Measurements from ENCODE around the gene FKBP2. TPM values are rescaled to one million over a fixed set of nuclear protein-coding genes. Genes with fewer than 3 reads are reported as not detected.

FKBP2 gene
- total and polyA plus RNA-seq, 4 donors = 60.8 to 241 (median 124) TPM

DNA sequence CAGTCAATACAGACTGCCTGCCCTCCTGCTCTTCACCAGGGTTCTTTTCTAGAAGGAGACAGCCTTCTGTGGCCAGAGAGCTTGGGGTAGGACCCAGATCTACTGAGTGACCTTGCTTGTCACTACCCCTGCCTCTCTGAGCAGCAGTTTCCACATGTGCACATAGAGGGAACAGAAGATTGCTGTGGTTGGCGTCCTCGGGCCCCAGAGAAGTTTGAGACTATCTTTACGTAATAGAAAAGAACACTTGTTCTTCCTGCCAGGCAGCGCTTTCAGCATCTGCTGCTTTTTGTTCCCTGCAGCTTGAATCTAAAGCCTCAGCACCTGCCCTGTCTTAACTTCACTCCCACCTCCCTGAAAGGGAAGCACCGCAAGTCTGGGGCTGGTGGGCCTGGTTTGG is 1.9 kb upstream of the FKBP2 start:
- H3K27ac ChIP-seq (ENCODE audit: low read depth in 1 of 2, low read length in 2 of 2) = peak overlapping the region in 1 of 2 donors; percentile 37
- peaks cover 0 to 5% (median 4%) of the 10 kb centered on the region in 4 donors for H3K36me3 ChIP-seq (ENCODE audit: control insufficient read depth in 4 of 4, insufficient read depth in 3 of 4, low read depth in 1 of 4, low read length in 3 of 4)
- H3K9me3 ChIP-seq (ENCODE audit: control insufficient read depth in 4 of 4, low read length in 3 of 4) = no peaks in the 10 kb centered on the region
- TF ChIP-seq FOXA1 (IDR thresholded peaks at IDR 0.05) = no peak
- TF ChIP-seq, protein P1, sequence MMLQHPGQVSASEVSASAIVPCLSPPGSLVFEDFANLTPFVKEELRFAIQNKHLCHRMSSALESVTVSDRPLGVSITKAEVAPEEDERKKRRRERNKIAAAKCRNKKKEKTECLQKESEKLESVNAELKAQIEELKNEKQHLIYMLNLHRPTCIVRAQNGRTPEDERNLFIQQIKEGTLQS (IDR thresholded peaks at IDR 0.05) = no peak
- no peak for TF ChIP-seq RAD21 (IDR thresholded peaks at IDR 0.05)
- no peak for TF ChIP-seq HNF4A (conservative IDR thresholded peaks at IDR 0.05)
- no peak for TF ChIP-seq NR2F2 (IDR thresholded peaks at IDR 0.05)
- TF ChIP-seq EGR1 (IDR thresholded peaks at IDR 0.05; ENCODE audit: low read depth in 2 of 2) = no peak
- no peak for DNase-seq (ENCODE audit: low spot score)
- peaks cover 27 to 59% (median 40%) of the 10 kb centered on the region in 4 donors for H3K4me1 ChIP-seq (ENCODE audit: control insufficient read depth in 4 of 4, insufficient read depth in 4 of 4, low read length in 3 of 4)
- no peak overlapping the region for H3K9ac ChIP-seq (ENCODE audit: low read depth in 1 of 2, low read length in 2 of 2)
- no peaks in the 10 kb centered on the region for H3K27me3 ChIP-seq (ENCODE audit: control insufficient read depth in 4 of 4, insufficient read depth in 4 of 4, low read length in 3 of 4)
- no peak overlapping the region for H3K4me3 ChIP-seq (ENCODE audit: low read depth in 1 of 3, low read length in 3 of 3)
- 84% methylated on average over 5 of the region's 5 CpGs for WGBS

DNA sequence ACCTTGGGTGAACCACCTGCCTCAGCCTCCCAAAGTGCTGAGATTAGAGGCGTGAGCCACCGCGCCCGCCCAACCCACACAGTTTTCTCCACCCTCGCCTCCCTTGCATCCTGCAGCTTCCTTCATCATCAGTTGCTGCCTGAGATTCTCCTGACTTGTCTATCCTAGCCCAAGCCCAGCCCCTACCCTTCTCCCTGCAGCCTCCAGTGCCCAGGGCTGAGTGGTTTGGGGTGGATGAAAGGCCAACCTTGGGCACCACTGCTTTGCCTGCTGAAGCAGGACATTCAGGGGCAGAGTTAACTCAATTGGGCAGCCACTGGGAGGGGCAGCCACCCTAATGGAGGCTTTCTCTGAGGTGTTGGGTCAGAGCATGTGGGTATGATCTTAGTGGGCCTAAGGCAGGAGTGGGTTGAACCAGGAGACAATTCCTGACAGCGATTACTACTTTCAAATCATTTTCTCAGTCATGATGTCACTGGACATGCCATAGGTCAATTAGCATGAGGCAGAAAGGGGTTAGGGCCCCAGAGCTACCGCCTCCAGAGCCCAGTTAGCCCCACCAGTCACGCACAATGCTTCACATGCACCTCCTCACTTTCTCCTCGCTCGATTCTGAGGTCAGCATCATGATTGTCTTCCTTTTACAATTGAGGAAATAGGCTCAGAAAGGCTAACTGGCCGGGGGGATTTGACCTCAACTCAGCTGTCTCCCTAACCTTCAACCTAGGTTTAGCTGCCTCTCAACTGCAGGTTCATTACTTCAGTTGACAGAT is 1.0 kb upstream of the FKBP2 start:
- no peak for DNase-seq (ENCODE audit: low spot score)
- Histone ChIP-seq H3K4me3 (ENCODE audit: low read depth in 1 of 3, low read length in 3 of 3) (peak overlapping the region in 2 of 3 donors; percentile 74 to 77), H3K9me3 (ENCODE audit: control insufficient read depth in 4 of 4, low read length in 3 of 4) (no peaks in the 10 kb centered on the region), H3K27me3 (ENCODE audit: control insufficient read depth in 4 of 4, insufficient read depth in 4 of 4, low read length in 3 of 4) (no peaks in the 10 kb centered on the region), H3K27ac (ENCODE audit: low read depth in 1 of 2, low read length in 2 of 2) (peak overlapping the region; percentile 97 to 99), H3K4me1 (ENCODE audit: control insufficient read depth in 4 of 4, insufficient read depth in 4 of 4, low read length in 3 of 4) (peaks cover 23 to 59% (median 41%) of the 10 kb centered on the region in 4 donors), H3K36me3 (ENCODE audit: control insufficient read depth in 4 of 4, insufficient read depth in 3 of 4, low read depth in 1 of 4, low read length in 3 of 4) (peaks cover 0 to 6% (median 4%) of the 10 kb centered on the region in 4 donors), H3K9ac (ENCODE audit: low read depth in 1 of 2, low read length in 2 of 2) (peak overlapping the region in 1 of 2 donors; percentile 85)
- 79% methylated on average over 11 of the region's 11 CpGs for WGBS
- TF ChIP-seq, protein P1 (IDR thresholded peaks at IDR 0.05) = no peak
- TF ChIP-seq JUND (IDR thresholded peaks at IDR 0.05) (no peak), FOXA2 (IDR thresholded peaks at IDR 0.05) (no peak), SP1 (IDR thresholded peaks at IDR 0.05) (no peak), GABPA (IDR thresholded peaks at IDR 0.05 in 1 of 2, conservative IDR thresholded peaks at IDR 0.05 in 1 of 2) (no peak), HNF4G (IDR thresholded peaks at IDR 0.05) (no peak), RAD21 (IDR thresholded peaks at IDR 0.05) (no peak), HNF4A (conservative IDR thresholded peaks at IDR 0.05) (no peak), TAF1 (conservative IDR thresholded peaks at IDR 0.05) (no peak), FOXA1 (IDR thresholded peaks at IDR 0.05) (no peak), EGR1 (IDR thresholded peaks at IDR 0.05; ENCODE audit: low read depth in 2 of 2) (no peak), YY1 (IDR thresholded peaks at IDR 0.05) (no peak), RXRA (IDR thresholded peaks at IDR 0.05) (no peak)
- TF ChIP-seq, protein P2, sequence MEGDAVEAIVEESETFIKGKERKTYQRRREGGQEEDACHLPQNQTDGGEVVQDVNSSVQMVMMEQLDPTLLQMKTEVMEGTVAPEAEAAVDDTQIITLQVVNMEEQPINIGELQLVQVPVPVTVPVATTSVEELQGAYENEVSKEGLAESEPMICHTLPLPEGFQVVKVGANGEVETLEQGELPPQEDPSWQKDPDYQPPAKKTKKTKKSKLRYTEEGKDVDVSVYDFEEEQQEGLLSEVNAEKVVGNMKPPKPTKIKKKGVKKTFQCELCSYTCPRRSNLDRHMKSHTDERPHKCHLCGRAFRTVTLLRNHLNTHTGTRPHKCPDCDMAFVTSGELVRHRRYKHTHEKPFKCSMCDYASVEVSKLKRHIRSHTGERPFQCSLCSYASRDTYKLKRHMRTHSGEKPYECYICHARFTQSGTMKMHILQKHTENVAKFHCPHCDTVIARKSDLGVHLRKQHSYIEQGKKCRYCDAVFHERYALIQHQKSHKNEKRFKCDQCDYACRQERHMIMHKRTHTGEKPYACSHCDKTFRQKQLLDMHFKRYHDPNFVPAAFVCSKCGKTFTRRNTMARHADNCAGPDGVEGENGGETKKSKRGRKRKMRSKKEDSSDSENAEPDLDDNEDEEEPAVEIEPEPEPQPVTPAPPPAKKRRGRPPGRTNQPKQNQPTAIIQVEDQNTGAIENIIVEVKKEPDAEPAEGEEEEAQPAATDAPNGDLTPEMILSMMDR (IDR thresholded peaks at IDR 0.05; ENCODE audit: low read depth, low read length, missing input control) = no peak
- TF ChIP-seq, protein P3, sequence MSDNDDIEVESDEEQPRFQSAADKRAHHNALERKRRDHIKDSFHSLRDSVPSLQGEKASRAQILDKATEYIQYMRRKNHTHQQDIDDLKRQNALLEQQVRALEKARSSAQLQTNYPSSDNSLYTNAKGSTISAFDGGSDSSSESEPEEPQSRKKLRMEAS (IDR thresholded peaks at IDR 0.05) = no peak
- TF ChIP-seq, protein P4, sequence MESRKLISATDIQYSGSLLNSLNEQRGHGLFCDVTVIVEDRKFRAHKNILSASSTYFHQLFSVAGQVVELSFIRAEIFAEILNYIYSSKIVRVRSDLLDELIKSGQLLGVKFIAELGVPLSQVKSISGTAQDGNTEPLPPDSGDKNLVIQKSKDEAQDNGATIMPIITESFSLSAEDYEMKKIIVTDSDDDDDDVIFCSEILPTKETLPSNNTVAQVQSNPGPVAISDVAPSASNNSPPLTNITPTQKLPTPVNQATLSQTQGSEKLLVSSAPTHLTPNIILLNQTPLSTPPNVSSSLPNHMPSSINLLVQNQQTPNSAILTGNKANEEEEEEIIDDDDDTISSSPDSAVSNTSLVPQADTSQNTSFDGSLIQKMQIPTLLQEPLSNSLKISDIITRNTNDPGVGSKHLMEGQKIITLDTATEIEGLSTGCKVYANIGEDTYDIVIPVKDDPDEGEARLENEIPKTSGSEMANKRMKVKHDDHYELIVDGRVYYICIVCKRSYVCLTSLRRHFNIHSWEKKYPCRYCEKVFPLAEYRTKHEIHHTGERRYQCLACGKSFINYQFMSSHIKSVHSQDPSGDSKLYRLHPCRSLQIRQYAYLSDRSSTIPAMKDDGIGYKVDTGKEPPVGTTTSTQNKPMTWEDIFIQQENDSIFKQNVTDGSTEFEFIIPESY (IDR thresholded peaks at IDR 0.05) = no peak
- TF ChIP-seq, protein P5, sequence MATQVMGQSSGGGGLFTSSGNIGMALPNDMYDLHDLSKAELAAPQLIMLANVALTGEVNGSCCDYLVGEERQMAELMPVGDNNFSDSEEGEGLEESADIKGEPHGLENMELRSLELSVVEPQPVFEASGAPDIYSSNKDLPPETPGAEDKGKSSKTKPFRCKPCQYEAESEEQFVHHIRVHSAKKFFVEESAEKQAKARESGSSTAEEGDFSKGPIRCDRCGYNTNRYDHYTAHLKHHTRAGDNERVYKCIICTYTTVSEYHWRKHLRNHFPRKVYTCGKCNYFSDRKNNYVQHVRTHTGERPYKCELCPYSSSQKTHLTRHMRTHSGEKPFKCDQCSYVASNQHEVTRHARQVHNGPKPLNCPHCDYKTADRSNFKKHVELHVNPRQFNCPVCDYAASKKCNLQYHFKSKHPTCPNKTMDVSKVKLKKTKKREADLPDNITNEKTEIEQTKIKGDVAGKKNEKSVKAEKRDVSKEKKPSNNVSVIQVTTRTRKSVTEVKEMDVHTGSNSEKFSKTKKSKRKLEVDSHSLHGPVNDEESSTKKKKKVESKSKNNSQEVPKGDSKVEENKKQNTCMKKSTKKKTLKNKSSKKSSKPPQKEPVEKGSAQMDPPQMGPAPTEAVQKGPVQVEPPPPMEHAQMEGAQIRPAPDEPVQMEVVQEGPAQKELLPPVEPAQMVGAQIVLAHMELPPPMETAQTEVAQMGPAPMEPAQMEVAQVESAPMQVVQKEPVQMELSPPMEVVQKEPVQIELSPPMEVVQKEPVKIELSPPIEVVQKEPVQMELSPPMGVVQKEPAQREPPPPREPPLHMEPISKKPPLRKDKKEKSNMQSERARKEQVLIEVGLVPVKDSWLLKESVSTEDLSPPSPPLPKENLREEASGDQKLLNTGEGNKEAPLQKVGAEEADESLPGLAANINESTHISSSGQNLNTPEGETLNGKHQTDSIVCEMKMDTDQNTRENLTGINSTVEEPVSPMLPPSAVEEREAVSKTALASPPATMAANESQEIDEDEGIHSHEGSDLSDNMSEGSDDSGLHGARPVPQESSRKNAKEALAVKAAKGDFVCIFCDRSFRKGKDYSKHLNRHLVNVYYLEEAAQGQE (IDR thresholded peaks at IDR 0.05) = no peak

Data from liver (tissue), 9 donors.